Smooth muscle cell (in vitro differentiated cells): ENCODE data around the gene MRTFB. TPM values are rescaled to one million over a fixed set of nuclear protein-coding genes. Genes with fewer than 3 reads are reported as not detected.

Source experiments
- DNase-seq: peaks from one replicate; lab custom pipeline; 2025; ENCODE audit not compliant: unreplicated experiment; lab: John Stamatoyannopoulos, UW
- H2AFZ ChIP-seq: fragments of 200-600 bp; sonication (generic); 2 replicates; pipeline ENCODE4 v1.6.0; 2016; ENCODE audit warnings: antibody characterized with exemption, low read depth, mild to moderate bottlenecking
- H3F3A ChIP-seq: fragments of 200-600 bp; sonication (generic); 2 replicates; pipeline ENCODE4 v1.6.0; 2017; ENCODE audit warnings: antibody characterized with exemption, low read depth
- H3K27ac ChIP-seq: fragments of 200-600 bp; sonication (generic); 2 replicates; pipeline ENCODE4 v1.5.1; 2016; ENCODE audit warnings: low read depth, mild to moderate bottlenecking
- H3K27me3 ChIP-seq: fragments of 200-600 bp; sonication (generic); 2 replicates; pipeline ENCODE4 v1.6.1; 2016; ENCODE audit warnings: low read depth, mild to moderate bottlenecking
- H3K36me3 ChIP-seq: fragments of 200-600 bp; sonication (generic); 2 replicates; pipeline ENCODE4 v1.5.1; 2016; ENCODE audit warnings: low read depth
- H3K4me1 ChIP-seq: fragments of 200-600 bp; sonication (generic); 2 replicates; pipeline ENCODE4 v1.5.1; 2016; ENCODE audit warnings: low read depth
- H3K4me2 ChIP-seq: fragments of 200-600 bp; sonication (generic); 2 replicates; pipeline ENCODE4 v1.6.0; 2016; ENCODE audit warnings: mild to moderate bottlenecking
- H3K4me3 ChIP-seq: fragments of 200-600 bp; sonication (generic); 2 replicates; pipeline ENCODE4 v1.5.1; 2016; ENCODE audit warnings: mild to moderate bottlenecking
- H3K79me2 ChIP-seq: fragments of 200-600 bp; sonication (generic); 2 replicates; pipeline ENCODE4 v1.6.0; 2016; ENCODE audit warnings: low read depth, mild to moderate bottlenecking
- H3K9ac ChIP-seq: fragments of 200-600 bp; sonication (generic); 2 replicates; pipeline ENCODE4 v1.6.0; 2016; ENCODE audit warnings: low read depth
- H3K9me3 ChIP-seq: fragments of 200-600 bp; sonication (generic); replicated peaks from 2 replicates; pipeline ENCODE4 v1.5.1; 2016; ENCODE audit warnings: low read depth
- H4K20me1 ChIP-seq: fragments of 200-600 bp; sonication (generic); 2 replicates; pipeline ENCODE4 v1.6.0; 2016; ENCODE audit warnings: low read depth
- CTCF ChIP-seq: fragments of 200-600 bp; sonication (generic); IDR thresholded peaks from 2 replicates; pipeline ENCODE4 v1.5.1; 2017; ENCODE audit warnings: borderline replicate concordance, mild to moderate bottlenecking, antibody characterized with exemption; ENCODE audit not compliant: insufficient read depth, poor library complexity, severe bottlenecking
- WGBS: methylation state at CpG from one replicate; pipeline ENCODE4 v1.1.7; 2016; ENCODE audit warnings: low lambda C conversion rate; 5-methylcytosine and 5-hydroxymethylcytosine counted together
- polyA plus RNA-seq: library from polyadenylated mRNA; unstranded; fragments of >200 nt; fragmentation: Nextera tagmentation; extraction: Ambion mirVana; gene quantifications from 2 replicates; pipeline ENCODE4 v1.2.1, GENCODE V29; 2016
- total RNA-seq: library from RNA; depleted of rRNA; stranded (reverse); fragments of >200 nt; gene quantifications from 2 replicates; pipeline ENCODE4 v1.2.3, GENCODE V29; 2014

The MRTFB gene
- total and polyA plus RNA-seq, 2 experiments from 2014 or later: 6.8 to 22.6 TPM

DNA sequence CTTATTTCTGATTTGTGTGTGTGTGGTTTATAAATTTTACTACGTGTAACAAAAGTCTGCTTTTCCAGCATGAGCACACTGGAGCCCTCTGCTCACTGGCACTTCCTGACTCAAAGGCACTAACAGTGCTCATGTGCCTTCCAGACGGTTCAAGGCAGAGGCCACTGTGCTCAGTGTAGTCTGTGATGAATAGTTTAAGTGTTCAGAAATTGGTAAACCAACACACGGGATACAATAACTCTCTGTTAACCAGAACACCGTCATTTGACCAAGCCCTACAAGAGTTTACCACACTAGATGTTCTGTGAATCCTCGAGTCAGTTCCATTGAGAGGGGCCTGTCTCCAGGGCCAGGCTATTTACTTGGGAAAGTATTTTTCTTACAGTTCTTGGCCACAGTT lies 191.9 kb downstream of the MRTFB start:
- Histone ChIP-seq H3K4me1 (no peaks in the 10 kb centered on the region), H3K27me3 (no peaks in the 10 kb centered on the region), H3K4me2 (no peak overlapping the region), H3K79me2 (no peaks in the 10 kb centered on the region), H3F3A (no peaks in the 10 kb centered on the region), H3K4me3 (no peak overlapping the region), H3K36me3 (peaks cover 55% of the 10 kb centered on the region), H4K20me1 (no peaks in the 10 kb centered on the region), H2AFZ (no peak overlapping the region), H3K27ac (no peak overlapping the region), H3K9me3 (no peaks in the 10 kb centered on the region), H3K9ac (no peak overlapping the region)
- 95% methylated on average over 5 of the region's 5 CpGs for WGBS
- DNase-seq: no peak
- TF ChIP-seq CTCF: no peak

GRCh38 chr16:14263769-14264168 lies 192.7 kb downstream of the MRTFB start:
- Histone ChIP-seq H3F3A (no peaks in the 10 kb centered on the region), H3K4me1 (no peaks in the 10 kb centered on the region), H2AFZ (no peak overlapping the region), H3K4me3 (no peak overlapping the region), H3K27ac (no peak overlapping the region), H3K36me3 (peaks cover 48% of the 10 kb centered on the region), H4K20me1 (no peaks in the 10 kb centered on the region), H3K27me3 (no peaks in the 10 kb centered on the region), H3K9ac (no peak overlapping the region), H3K79me2 (no peaks in the 10 kb centered on the region), H3K4me2 (no peak overlapping the region), H3K9me3 (no peaks in the 10 kb centered on the region)
- WGBS: 97% methylated on average over 8 of the region's 8 CpGs
- DNase-seq: no peak
- no peak for TF ChIP-seq CTCF

DNA sequence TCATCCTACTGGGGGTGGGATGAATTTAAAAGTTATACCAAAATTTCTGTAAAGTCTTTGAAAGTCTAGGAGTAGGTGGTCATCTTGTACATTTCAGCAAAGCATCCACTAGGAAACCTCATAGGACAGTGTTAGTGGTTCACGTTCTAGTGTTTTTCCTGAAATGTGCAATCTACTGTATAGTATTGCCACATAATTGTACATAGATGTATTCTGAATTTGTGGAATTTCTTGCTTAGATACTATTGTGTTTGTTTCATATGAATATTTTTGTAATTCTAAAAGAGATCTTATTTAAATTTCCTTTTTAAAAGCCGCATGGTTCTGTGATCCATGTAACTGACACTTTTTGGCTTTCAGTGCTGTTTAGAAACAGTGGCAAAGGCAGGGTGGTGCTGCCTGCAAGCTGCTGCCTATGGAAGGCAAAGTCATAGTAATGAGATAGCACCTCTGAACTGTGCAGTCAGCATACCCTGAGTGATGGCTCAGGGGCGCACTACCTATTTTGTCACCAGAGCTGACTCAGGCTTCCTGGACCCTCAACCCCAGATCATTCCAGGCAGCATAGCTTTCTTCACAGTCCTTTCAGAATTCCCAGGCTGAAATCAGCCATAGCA lies 193.3 kb downstream of the MRTFB start:
- H3K36me3 ChIP-seq: peaks cover 41% of the 10 kb centered on the region
- H3K4me1 ChIP-seq: no peaks in the 10 kb centered on the region
- 93% methylated on average over 3 of the region's 3 CpGs for WGBS
- no peak for DNase-seq
- H3K27ac ChIP-seq: no peak overlapping the region
- H2AFZ ChIP-seq: no peak overlapping the region
- no peaks in the 10 kb centered on the region for H3K27me3 ChIP-seq
- H3K79me2 ChIP-seq: no peaks in the 10 kb centered on the region
- H4K20me1 ChIP-seq: no peaks in the 10 kb centered on the region
- no peaks in the 10 kb centered on the region for H3F3A ChIP-seq
- no peak overlapping the region for H3K9ac ChIP-seq
- no peak overlapping the region for H3K4me3 ChIP-seq
- TF ChIP-seq CTCF: no peak
- H3K4me2 ChIP-seq: no peak overlapping the region
- H3K9me3 ChIP-seq: no peaks in the 10 kb centered on the region

- Histone ChIP-seq H2AFZ (no peak overlapping the region), H3K9me3 (no peaks in the 10 kb centered on the region), H3K27me3 (no peaks in the 10 kb centered on the region), H3K36me3 (peaks cover 12% of the 10 kb centered on the region), H3K4me2 (no peak overlapping the region), H3K4me1 (no peaks in the 10 kb centered on the region), H3K27ac (no peak overlapping the region), H3K4me3 (no peak overlapping the region), H3K79me2 (no peaks in the 10 kb centered on the region), H3F3A (peaks cover 2% of the 10 kb centered on the region), H3K9ac (no peak overlapping the region), H4K20me1 (no peaks in the 10 kb centered on the region)
- no peak for TF ChIP-seq CTCF
- 98% methylated on average over 7 of the region's 7 CpGs for WGBS
- no peak for DNase-seq
Observed at GRCh38 chr16:14268073-14268472, 197.0 kb downstream of the MRTFB start.
